CD14-positive monocyte (primary cell): ENCODE results near the gene PRPF18. TPM values are rescaled to one million over a fixed set of nuclear protein-coding genes. Genes with fewer than 3 reads are reported as not detected.

Experiments
- DNase-seq, 3 donors: peaks; one replicate each; pipeline ENCODE4 v3.0.0-alpha.2; 2011 to 2022
- H2AFZ ChIP-seq: 2 replicates; pipeline ENCODE4 v1.6.0; 2012; ENCODE audit warnings: mild to moderate bottlenecking, low read depth, low read length, inconsistent platforms; ENCODE audit not compliant: insufficient read depth, poor library complexity, severe bottlenecking
- H3K27ac ChIP-seq, 2 donors: 1 replicate in 1 of 2; 2 replicates in 1 of 2; pipeline ENCODE4 v1.5.1; 2012 to 2013; ENCODE audit warnings: low read length in 2 of 2, control low read depth in 1 of 2, inconsistent platforms in 1 of 2, low read depth in 1 of 2, mild to moderate bottlenecking in 1 of 2
- H3K27me3 ChIP-seq, 2 donors: one replicate each; pipeline versions ENCODE4 v1.6.0 to v1.6.1; 2011 to 2013; ENCODE audit warnings: low read length in 2 of 2; ENCODE audit not compliant: control insufficient read depth in 2 of 2, insufficient read depth in 2 of 2
- H3K36me3 ChIP-seq, 2 donors: replicated peaks in 1 of 2; 1 replicate in 1 of 2; 2 replicates in 1 of 2; pipeline versions ENCODE4 v1.5.1 to v1.6.1; 2012 to 2013; ENCODE audit warnings: low read length in 2 of 2, control low read depth in 1 of 2, inconsistent platforms in 1 of 2, mild to moderate bottlenecking in 1 of 2; ENCODE audit not compliant: insufficient read depth in 2 of 2, control insufficient read depth in 1 of 2
- H3K4me1 ChIP-seq, 2 donors: 1 replicate in 1 of 2; 2 replicates in 1 of 2; pipeline versions ENCODE4 v1.5.1 to v1.6.1; 2012 to 2013; ENCODE audit warnings: low read length in 2 of 2, control low read depth in 1 of 2, inconsistent platforms in 1 of 2, mild to moderate bottlenecking in 1 of 2, moderate library complexity in 1 of 2; ENCODE audit not compliant: insufficient read depth in 2 of 2, control insufficient read depth in 1 of 2
- H3K4me2 ChIP-seq: replicated peaks from 2 replicates; pipeline ENCODE3; 2012; ENCODE audit warnings: low read length, moderate library complexity, mild to moderate bottlenecking; ENCODE audit not compliant: poor library complexity, severe bottlenecking; ENCODE audit errors: extremely low read depth
- H3K4me3 ChIP-seq, 3 experiments: fragments of 200-600 bp in 1 of 3; sonication (generic) in 1 of 3; replicated peaks in 1 of 3; 1 replicate in 2 of 3; 2 replicates in 1 of 3; pipeline ENCODE4 v1.5.1; 2011 to 2013; ENCODE audit warnings: low read length in 3 of 3, mild to moderate bottlenecking in 3 of 3, control low read depth in 2 of 3, low read depth in 2 of 3, inconsistent platforms in 1 of 3, moderate library complexity in 1 of 3
- H3K79me2 ChIP-seq: 2 replicates; pipeline ENCODE4 v1.6.0; 2012; ENCODE audit warnings: mild to moderate bottlenecking, control low read depth, inconsistent platforms, low read length, moderate library complexity; ENCODE audit not compliant: insufficient read depth
- H3K9ac ChIP-seq: 2 replicates; pipeline ENCODE4 v1.6.0; 2017; ENCODE audit warnings: low read length, mild to moderate bottlenecking; ENCODE audit not compliant: insufficient read depth, poor library complexity, severe bottlenecking
- H3K9me3 ChIP-seq, 2 donors: replicated peaks in 1 of 2; 1 replicate in 1 of 2; 2 replicates in 1 of 2; pipeline versions ENCODE4 v1.5.1 to v1.6.1; 2012 to 2013; ENCODE audit warnings: low read length in 2 of 2, control low read depth in 1 of 2; ENCODE audit not compliant: control insufficient read depth in 1 of 2, insufficient read depth in 1 of 2
- H4K20me1 ChIP-seq: 2 replicates; pipeline ENCODE4 v1.6.0; 2012; ENCODE audit warnings: mild to moderate bottlenecking, low read length, control low read depth, moderate library complexity; ENCODE audit not compliant: insufficient read depth
- H3K27ac Mint-ChIP-seq, 7 donors: one replicate each; pipeline ENCODE4 v1.8.0; 2020; ENCODE audit warnings: mild to moderate bottlenecking in 7 of 7, mixed read lengths in 7 of 7, moderate library complexity in 6 of 7, inconsistent platforms in 2 of 7
- H3K27me3 Mint-ChIP-seq, 3 donors: one replicate each; pipeline ENCODE4 v1.8.0; 2021 to 2022; ENCODE audit warnings: low read depth in 3 of 3, mild to moderate bottlenecking in 3 of 3, mixed read lengths in 3 of 3, moderate library complexity in 3 of 3, inconsistent platforms in 1 of 3
- H3K36me3 Mint-ChIP-seq, 2 donors: one replicate each; pipeline ENCODE4 v1.8.0; 2020; ENCODE audit warnings: mixed read lengths in 2 of 2, inconsistent platforms in 1 of 2, mild to moderate bottlenecking in 1 of 2
- H3K4me1 Mint-ChIP-seq: one replicate; pipeline ENCODE4 v1.8.0; 2020; ENCODE audit warnings: mild to moderate bottlenecking, mixed read lengths
- H3K4me3 Mint-ChIP-seq, 2 donors: one replicate each; pipeline ENCODE4 v1.8.0; 2020; ENCODE audit warnings: mild to moderate bottlenecking in 2 of 2, mixed read lengths in 2 of 2, moderate library complexity in 1 of 2
- H3K9me3 Mint-ChIP-seq, 7 donors: one replicate each; pipeline ENCODE4 v1.8.0; 2020 to 2022; ENCODE audit warnings: mixed read lengths in 7 of 7, mild to moderate bottlenecking in 6 of 7, moderate library complexity in 6 of 7, inconsistent platforms in 2 of 7
- CTCF ChIP-seq: fragments of 200-600 bp; IDR thresholded peaks from one replicate; pipeline ENCODE4 v1.8.0; 2022; ENCODE audit warnings: antibody characterized with exemption, mild to moderate bottlenecking
- WGBS: methylation state at CpG from one replicate; pipeline ENCODE4 v1.1.5; 2013; ENCODE audit warnings: missing lambda C conversion rate; ENCODE audit not compliant: insufficient coverage; 5-methylcytosine and 5-hydroxymethylcytosine counted together
- intact Hi-C, 2 donors: fragments of 100-400 bp; cut with micrococcal nuclease; formaldehyde crosslinking; loops; one replicate each; pipeline versions ENCODE4 v1.15.0 to v1.15.1; 2023
- polyA plus RNA-seq, 3 donors: library from polyadenylated mRNA; depleted of rRNA in 1 of 3; unstranded in 2 of 3; stranded (reverse) in 1 of 3; fragments of 300-500 nt in 2 of 3; fragments of >200 nt in 1 of 3; fragmentation: Illumina TruSeq in 2 of 3; gene quantifications; 1 replicate in 2 of 3; 2 replicates in 1 of 3; pipeline ENCODE4 v1.2.3, GENCODE V29; 2012 to 2021

Gene PRPF18
- polyA plus RNA-seq, 3 donors: 13.8 to 31.4 (median 26.8) TPM

DNA sequence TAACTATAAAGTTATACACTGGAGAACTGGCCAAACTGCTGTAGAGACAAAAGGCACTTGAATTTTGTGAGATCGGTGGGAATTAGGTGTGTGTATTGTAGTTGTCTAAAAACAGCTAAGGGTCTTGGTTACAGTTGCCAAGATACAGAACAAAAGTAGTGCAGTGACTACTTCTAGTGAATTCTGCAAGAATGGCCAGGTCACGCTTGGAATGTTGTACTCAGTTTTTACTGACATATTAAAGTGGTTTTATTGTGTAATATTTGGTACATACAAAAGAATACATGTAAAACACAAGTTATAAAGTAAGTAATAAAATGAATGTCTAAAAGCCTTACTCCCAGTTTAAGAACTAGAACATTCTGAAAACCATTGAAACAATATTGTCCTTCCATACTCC is 42.4 kb downstream of the PRPF18 start:
- intact Hi-C loops: no loop called here
- Mint-ChIP-seq H3K4me1 (peaks cover 24% of the 10 kb centered on the region), H3K9me3 (no peaks in the 10 kb centered on the region), H3K36me3 (peaks cover 57 to 63% of the 10 kb centered on the region in 2 donors), H3K27me3 (no peaks in the 10 kb centered on the region), H3K4me3 (no peak overlapping the region), H3K27ac (no peak overlapping the region)
- H2AFZ ChIP-seq: no peak overlapping the region
- no peaks in the 10 kb centered on the region for H3K27me3 ChIP-seq
- peaks cover 15 to 22% of the 10 kb centered on the region in 2 donors for H3K4me1 ChIP-seq
- H3K36me3 ChIP-seq: peaks cover 28 to 92% of the 10 kb centered on the region in 2 donors
- H3K4me3 ChIP-seq: no peak overlapping the region
- no peak overlapping the region for H3K4me2 ChIP-seq
- no peak overlapping the region for H3K9ac ChIP-seq
- no peak for DNase-seq
- no peak for TF ChIP-seq CTCF
- no peaks in the 10 kb centered on the region for H4K20me1 ChIP-seq
- H3K9me3 ChIP-seq: no peaks in the 10 kb centered on the region
- no peaks in the 10 kb centered on the region for H3K79me2 ChIP-seq
- no peak overlapping the region for H3K27ac ChIP-seq
- WGBS: 100% methylated on average over 1 of the region's 2 CpGs

- Mint-ChIP-seq H3K9me3 (no peaks in the 10 kb centered on the region), H3K4me1 (peaks cover 27% of the 10 kb centered on the region), H3K27ac (no peak overlapping the region), H3K27me3 (no peaks in the 10 kb centered on the region), H3K36me3 (peaks cover 57 to 60% of the 10 kb centered on the region in 2 donors), H3K4me3 (no peak overlapping the region)
- Histone ChIP-seq H3K9ac (no peak overlapping the region), H3K4me3 (no peak overlapping the region), H3K4me2 (no peak overlapping the region), H4K20me1 (no peaks in the 10 kb centered on the region), H2AFZ (no peak overlapping the region), H3K27ac (no peak overlapping the region), H3K27me3 (no peaks in the 10 kb centered on the region), H3K9me3 (no peaks in the 10 kb centered on the region), H3K79me2 (no peaks in the 10 kb centered on the region), H3K36me3 (peaks cover 26 to 81% of the 10 kb centered on the region in 2 donors), H3K4me1 (peaks cover 18 to 22% of the 10 kb centered on the region in 2 donors)
- no peak for TF ChIP-seq CTCF
- intact Hi-C loops: no loop called here
- no peak for DNase-seq
Observed at GRCh38 chr10:13630231-13630630, 43.5 kb downstream of the PRPF18 start.
